ENCODE data around the gene EXOSC10.

- no peak for TF ChIP-seq SMARCE1 (IDR thresholded peaks at IDR 0.05; ENCODE audit: borderline replicate concordance)
- no peak for TF ChIP-seq DPF2 (CRISPR knock-in tag; IDR thresholded peaks at IDR 0.05; ENCODE audit: borderline replicate concordance, low read depth)
- no peak for TF ChIP-seq TSC22D2 (CRISPR knock-in tag; IDR thresholded peaks at IDR 0.05; ENCODE audit: borderline replicate concordance)
- TF ChIP-seq FUBP1 (CRISPR knock-in tag; IDR thresholded peaks at IDR 0.05; ENCODE audit: borderline replicate concordance): no peak
- TF ChIP-seq FOSL1 (CRISPR knock-in tag; IDR thresholded peaks at IDR 0.05; ENCODE audit: borderline replicate concordance): no peak
- TF ChIP-seq GABPA (IDR thresholded peaks at IDR 0.05; ENCODE audit: low read depth, low read length): no peak
- TF ChIP-seq GABPA (CRISPR knock-in tag; IDR thresholded peaks at IDR 0.05; ENCODE audit: low read depth): no peak
- TF ChIP-seq ZNF703 (CRISPR knock-in tag; IDR thresholded peaks at IDR 0.05; ENCODE audit: borderline replicate concordance): no peak
- TF ChIP-seq PATZ1 (CRISPR knock-in tag; IDR thresholded peaks at IDR 0.05): no peak
- no peak for TF ChIP-seq CTCF (CRISPR knock-in tag; IDR thresholded peaks at IDR 0.05)
- no peak for TF ChIP-seq ZBTB21 (CRISPR knock-in tag; IDR thresholded peaks at IDR 0.05)
- TF ChIP-seq HNF4A (CRISPR knock-in tag; IDR thresholded peaks at IDR 0.05): no peak
Measured at GRCh38 chr1:11024874-11025203, 74.8 kb downstream of the EXOSC10 start.

Data from HepG2 (cell line).